Natural killer cell (primary cell): ENCODE data around the gene HNRNPF. TPM values are rescaled to one million over a fixed set of nuclear protein-coding genes. Genes with fewer than 3 reads are reported as not detected.
A peak's percentile ranks its signal among the peaks of the same experiment; 100 is the strongest.

Experiments used
- ATAC-seq, 3 donors: fragments of 150-1000 bp in 2 of 3; fragments of 200-7000 bp in 1 of 3; cut with Tn5 transposase; 1 replicate in 1 of 3; 2 replicates in 2 of 3; pipeline ENCODE4 v1.10.0; 2021; ENCODE audit warnings: mild to moderate bottlenecking in 2 of 3, moderate library complexity in 2 of 3
- DNase-seq, 2 donors: peaks; one replicate each; pipeline versions ENCODE4 v3.0.0 to v3.0.0-alpha.2; 2013 to 2021; ENCODE audit warnings: mixed read lengths in 1 of 2
- H3K27ac ChIP-seq: one replicate; pipeline ENCODE4 v1.5.1; 2013; ENCODE audit warnings: mild to moderate bottlenecking, low read length
- H3K27me3 ChIP-seq: one replicate; pipeline ENCODE4 v1.6.1; 2013; ENCODE audit warnings: low read length; ENCODE audit not compliant: control insufficient read depth, insufficient read depth
- H3K36me3 ChIP-seq: one replicate; pipeline ENCODE4 v1.6.1; 2013; ENCODE audit warnings: low read length; ENCODE audit not compliant: control insufficient read depth, insufficient read depth
- H3K4me1 ChIP-seq: one replicate; pipeline ENCODE4 v1.6.1; 2013; ENCODE audit warnings: low read length; ENCODE audit not compliant: control insufficient read depth, insufficient read depth
- H3K4me3 ChIP-seq: one replicate; pipeline ENCODE4 v1.5.1; 2013; ENCODE audit warnings: low read length
- H3K9me3 ChIP-seq: one replicate; pipeline ENCODE4 v1.6.1; 2013; ENCODE audit warnings: low read length; ENCODE audit not compliant: control insufficient read depth, insufficient read depth
- H3K27ac Mint-ChIP-seq, 2 donors: one replicate each; pipeline ENCODE4 v1.8.0; 2022; ENCODE audit warnings: mild to moderate bottlenecking in 2 of 2, mixed read lengths in 2 of 2, moderate library complexity in 1 of 2
- H3K27me3 Mint-ChIP-seq, 2 donors: one replicate each; pipeline ENCODE4 v1.8.0; 2022; ENCODE audit warnings: low read depth in 2 of 2, mixed read lengths in 2 of 2
- H3K36me3 Mint-ChIP-seq: one replicate; pipeline ENCODE4 v1.8.0; 2022; ENCODE audit warnings: mixed read lengths
- H3K4me1 Mint-ChIP-seq, 2 donors: one replicate each; pipeline ENCODE4 v1.8.0; 2022; ENCODE audit warnings: mixed read lengths in 2 of 2
- H3K4me3 Mint-ChIP-seq: one replicate; pipeline ENCODE4 v1.8.0; 2022; ENCODE audit warnings: mild to moderate bottlenecking, moderate library complexity, mixed read lengths
- H3K9me3 Mint-ChIP-seq, 2 donors: one replicate each; pipeline ENCODE4 v1.8.0; 2022; ENCODE audit warnings: mixed read lengths in 2 of 2
- WGBS: methylation state at CpG from one replicate; pipeline ENCODE4 v1.1.7; 2013; ENCODE audit warnings: missing lambda C conversion rate; ENCODE audit not compliant: insufficient coverage; 5-methylcytosine and 5-hydroxymethylcytosine counted together
- intact Hi-C: fragments of 100-400 bp; cut with micrococcal nuclease; formaldehyde crosslinking; loops from one replicate; pipeline ENCODE4 v1.14.2; 2022
- total RNA-seq, 4 donors: library from RNA; stranded (reverse); fragments of 120-200 nt in 1 of 4; gene quantifications; one replicate each; pipeline versions ENCODE4 v1.2.3 to v1.2.4, GENCODE V29; 2013 to 2022
- TF ChIP-seq, protein P1 (sequence below): fragments of 200-600 bp; IDR thresholded peaks from one replicate; pipeline ENCODE4 v1.8.0; 2022; ENCODE audit warnings: antibody characterized with exemption

The HNRNPF gene
- total RNA-seq, 3 donors from 2014 or later (not counting 1 experiment from before 2014, with no cell fraction given): 122 to 160 (median 125) TPM

DNA sequence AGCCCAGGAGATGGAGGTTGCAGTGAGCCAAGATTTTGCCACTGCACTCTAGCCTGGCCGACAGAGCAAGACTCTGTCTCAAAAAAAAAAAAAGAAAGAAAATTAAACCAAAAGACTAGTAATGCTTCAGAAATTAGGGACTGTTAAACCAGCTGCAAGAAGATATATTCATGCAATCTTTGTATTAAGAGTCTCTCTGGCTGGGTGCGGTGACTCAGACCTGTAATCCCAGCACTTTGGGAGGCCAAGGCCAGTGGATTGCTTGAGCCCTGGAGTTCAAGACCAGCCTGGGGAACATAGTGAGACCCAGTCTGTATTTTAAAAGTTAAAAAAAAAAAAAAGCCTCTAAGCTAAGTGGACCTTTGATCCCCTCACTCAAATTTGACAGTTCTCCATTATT lies 2.5 kb upstream of the HNRNPF start:
- Mint-ChIP-seq H3K9me3 (no peaks in the 10 kb centered on the region), H3K27me3 (no peaks in the 10 kb centered on the region), H3K4me1 (peaks cover 16 to 22% of the 10 kb centered on the region in 2 donors), H3K4me3 (no peak overlapping the region), H3K27ac (no peak overlapping the region), H3K36me3 (no peaks in the 10 kb centered on the region)
- Histone ChIP-seq H3K27ac (no peak overlapping the region), H3K27me3 (no peaks in the 10 kb centered on the region), H3K36me3 (no peaks in the 10 kb centered on the region), H3K4me1 (peaks cover 28% of the 10 kb centered on the region), H3K4me3 (no peak overlapping the region), H3K9me3 (no peaks in the 10 kb centered on the region)
- TF ChIP-seq, protein P1, sequence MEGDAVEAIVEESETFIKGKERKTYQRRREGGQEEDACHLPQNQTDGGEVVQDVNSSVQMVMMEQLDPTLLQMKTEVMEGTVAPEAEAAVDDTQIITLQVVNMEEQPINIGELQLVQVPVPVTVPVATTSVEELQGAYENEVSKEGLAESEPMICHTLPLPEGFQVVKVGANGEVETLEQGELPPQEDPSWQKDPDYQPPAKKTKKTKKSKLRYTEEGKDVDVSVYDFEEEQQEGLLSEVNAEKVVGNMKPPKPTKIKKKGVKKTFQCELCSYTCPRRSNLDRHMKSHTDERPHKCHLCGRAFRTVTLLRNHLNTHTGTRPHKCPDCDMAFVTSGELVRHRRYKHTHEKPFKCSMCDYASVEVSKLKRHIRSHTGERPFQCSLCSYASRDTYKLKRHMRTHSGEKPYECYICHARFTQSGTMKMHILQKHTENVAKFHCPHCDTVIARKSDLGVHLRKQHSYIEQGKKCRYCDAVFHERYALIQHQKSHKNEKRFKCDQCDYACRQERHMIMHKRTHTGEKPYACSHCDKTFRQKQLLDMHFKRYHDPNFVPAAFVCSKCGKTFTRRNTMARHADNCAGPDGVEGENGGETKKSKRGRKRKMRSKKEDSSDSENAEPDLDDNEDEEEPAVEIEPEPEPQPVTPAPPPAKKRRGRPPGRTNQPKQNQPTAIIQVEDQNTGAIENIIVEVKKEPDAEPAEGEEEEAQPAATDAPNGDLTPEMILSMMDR: no peak
- intact Hi-C loops: no loop called here
- DNase-seq (no peak), ATAC-seq (no peak)
- 91% methylated on average over 2 of the region's 2 CpGs for WGBS

DNA sequence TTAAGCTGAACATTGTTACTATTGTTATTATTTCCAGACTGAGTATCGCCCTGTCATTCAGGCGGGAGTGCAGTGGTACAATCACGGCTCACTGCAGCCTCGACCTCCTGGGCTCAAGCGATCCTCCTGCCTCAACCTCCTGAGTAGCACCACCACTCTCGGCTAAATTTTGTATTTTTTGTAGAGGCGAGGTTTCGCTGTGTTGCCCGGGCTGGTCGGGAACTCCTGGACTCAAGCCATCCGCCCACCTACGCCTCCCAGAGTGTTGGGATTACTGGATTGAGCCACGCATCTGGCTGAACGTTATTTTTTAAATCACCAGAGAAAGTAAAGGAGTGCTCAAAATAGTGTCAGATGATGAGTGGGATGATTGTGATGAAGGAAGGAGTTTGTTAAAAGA lies 1.4 kb upstream of the HNRNPF start:
- Mint-ChIP-seq H3K4me3 (peak overlapping the region; percentile 99), H3K27ac (peak overlapping the region; percentile 99), H3K4me1 (peaks cover 22 to 31% of the 10 kb centered on the region in 2 donors), H3K9me3 (no peaks in the 10 kb centered on the region), H3K36me3 (no peaks in the 10 kb centered on the region), H3K27me3 (no peaks in the 10 kb centered on the region)
- Histone ChIP-seq H3K4me1 (peaks cover 37% of the 10 kb centered on the region), H3K27ac (peak overlapping the region; percentile 99), H3K4me3 (no peak overlapping the region), H3K27me3 (no peaks in the 10 kb centered on the region), H3K9me3 (no peaks in the 10 kb centered on the region), H3K36me3 (no peaks in the 10 kb centered on the region)
- TF ChIP-seq, protein P1: no peak
- no peak for ATAC-seq
- DNase-seq: no peak
- intact Hi-C loops: no loop called here
- WGBS: 92% methylated on average over 14 of the region's 14 CpGs

DNA sequence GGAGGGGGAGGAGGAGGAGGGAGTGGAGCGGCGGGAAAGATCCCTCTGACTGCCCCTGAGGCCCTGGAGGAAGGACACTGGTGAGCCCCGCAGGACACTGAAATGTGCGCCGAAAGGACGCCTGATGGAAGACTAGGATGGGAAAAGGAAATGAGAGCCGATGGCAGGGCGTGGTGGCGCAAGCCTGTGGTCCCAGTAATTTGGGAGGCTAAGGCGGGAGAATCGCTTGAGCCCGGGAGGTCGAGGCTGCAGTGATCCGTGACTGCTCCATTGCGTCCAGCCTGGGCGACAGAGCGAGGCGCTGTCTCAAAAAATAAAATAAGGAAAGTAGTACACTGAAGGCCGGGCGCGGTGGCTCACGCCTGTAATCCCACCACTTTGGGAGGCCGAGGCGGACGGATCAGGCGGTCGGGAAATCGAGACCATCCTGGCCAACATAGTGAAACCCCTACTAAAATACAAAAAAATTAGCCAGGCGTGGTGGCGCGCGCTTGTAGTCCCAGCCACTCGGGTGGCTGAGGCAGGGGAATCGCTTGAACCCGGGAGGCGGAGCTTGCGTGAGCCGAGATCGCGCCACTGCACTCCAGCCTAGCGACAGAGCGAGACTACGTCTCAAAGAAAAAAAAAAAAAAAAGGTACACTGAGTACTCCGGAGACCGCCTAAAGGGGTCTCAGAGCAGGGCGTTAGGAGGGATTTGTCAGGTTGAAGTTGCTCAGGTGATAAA lies 561 bp upstream of the HNRNPF start:
- Mint-ChIP-seq H3K4me1 (peaks cover 27 to 35% of the 10 kb centered on the region in 2 donors), H3K27ac (peak overlapping the region; percentile 99), H3K9me3 (no peaks in the 10 kb centered on the region), H3K36me3 (no peaks in the 10 kb centered on the region), H3K27me3 (no peaks in the 10 kb centered on the region), H3K4me3 (peak overlapping the region; percentile 99)
- TF ChIP-seq, protein P1: no peak
- Histone ChIP-seq H3K4me1 (peaks cover 42% of the 10 kb centered on the region), H3K36me3 (no peaks in the 10 kb centered on the region), H3K27me3 (no peaks in the 10 kb centered on the region), H3K4me3 (peak overlapping the region; percentile 95), H3K27ac (peak overlapping the region; percentile 99), H3K9me3 (no peaks in the 10 kb centered on the region)
- DNase-seq: peak; percentile 58 to 79
- 4% methylated on average over 46 of the region's 46 CpGs for WGBS
- intact Hi-C loops: loop anchor here (2.0 to 5.0 kb wide), 3 partner anchors 27 to 272 kb away; partner anchors contain the start of genes CSGALNACT2, ZNF239 and ZNF487
- ATAC-seq: peak in 2 of 3 donors; percentile 3 to 6
